H1 (cell line): ENCODE results near the gene LCNL1. TPM values are rescaled to one million over a fixed set of nuclear protein-coding genes. Genes with fewer than 3 reads are reported as not detected.

Experiments
- CTCF ChIA-PET: fragments of 300-600 bp; sonication (Branson Sonifier 250); formaldehyde crosslinking; loops from one replicate; lab custom pipeline; 2021; ENCODE audit not compliant: partially characterized antibody; lab: Charles Lee
- POLR2A ChIA-PET: fragments of 300-600 bp; sonication (Branson Sonifier 250); formaldehyde crosslinking; loops from one replicate; lab custom pipeline; 2021; ENCODE audit warnings: inconsistent platforms; ENCODE audit not compliant: partially characterized antibody; lab: Charles Lee
- DNase-seq, 2 experiments: peaks; one replicate each; pipeline versions ENCODE4 v3.0.0 to v3.0.0-alpha.2; 2010 to 2022; ENCODE audit warnings: low spot score in 2 of 2, low read depth in 1 of 2, mixed read lengths in 1 of 2
- FAIRE-seq: peaks from 2 replicates; lab custom pipeline; 2011; peaks lifted over from hg19 to GRCh38; lab: Jason Lieb, UNC
- H2AFZ ChIP-seq: 2 replicates; pipeline ENCODE4 v1.8.1; 2012; ENCODE audit warnings: low read length, inconsistent platforms
- H2AK5ac ChIP-seq: 2 replicates; pipeline ENCODE4 v1.6.1; 2013; ENCODE audit warnings: low read depth, low read length
- H2BK120ac ChIP-seq: replicated peaks from 2 replicates; pipeline ENCODE3; 2013; ENCODE audit warnings: low read depth, low read length, inconsistent platforms
- H2BK12ac ChIP-seq: 2 replicates; pipeline ENCODE4 v1.6.1; 2013; ENCODE audit warnings: low read depth, low read length
- H2BK15ac ChIP-seq: 2 replicates; pipeline ENCODE4 v1.6.1; 2013; ENCODE audit warnings: low read length
- H2BK20ac ChIP-seq: 2 replicates; pipeline ENCODE4 v1.6.1; 2013; ENCODE audit warnings: low read length
- H2BK5ac ChIP-seq: 2 replicates; pipeline ENCODE4 v1.6.1; 2013; ENCODE audit warnings: low read depth, low read length
- H3K14ac ChIP-seq: 2 replicates; pipeline ENCODE4 v1.6.1; 2013; ENCODE audit warnings: inconsistent platforms; ENCODE audit not compliant: insufficient read length
- H3K18ac ChIP-seq: 2 replicates; pipeline ENCODE4 v1.6.1; 2013; ENCODE audit warnings: low read length; ENCODE audit errors: extremely low read depth
- H3K23ac ChIP-seq: 2 replicates; pipeline ENCODE4 v1.6.1; 2013; ENCODE audit warnings: inconsistent platforms; ENCODE audit not compliant: insufficient read length
- H3K23me2 ChIP-seq: 2 replicates; pipeline ENCODE4 v1.6.1; 2013; ENCODE audit warnings: low read depth, low read length
- H3K27ac ChIP-seq: 2 replicates; pipeline ENCODE4 v1.6.1; 2011; ENCODE audit warnings: low read depth, low read length, inconsistent platforms
- H3K27me3 ChIP-seq, 4 experiments: replicated peaks in 1 of 4; 1 replicate in 1 of 4; 2 replicates in 3 of 4; pipeline versions ENCODE4 v1.6.1 to v1.8.1; 2011 to 2013; ENCODE audit warnings: low read length in 3 of 4, mild to moderate bottlenecking in 3 of 4, inconsistent platforms in 2 of 4, mixed read lengths in 2 of 4, moderate library complexity in 1 of 4; ENCODE audit not compliant: control insufficient read depth in 3 of 4, insufficient read depth in 3 of 4; ENCODE audit errors: extremely low read depth in 1 of 4
- H3K36me3 ChIP-seq, 4 experiments: 2 replicates each; pipeline versions ENCODE4 v1.6.1 to v1.8.1; 2011 to 2013; ENCODE audit warnings: mild to moderate bottlenecking in 4 of 4, low read length in 3 of 4, moderate library complexity in 2 of 4, control low read depth in 1 of 4, inconsistent platforms in 1 of 4; ENCODE audit not compliant: insufficient read depth in 4 of 4, control insufficient read depth in 2 of 4
- H3K4ac ChIP-seq: replicated peaks from 2 replicates; pipeline ENCODE3; 2013; ENCODE audit warnings: low read length, low read depth, mixed read lengths, inconsistent platforms; ENCODE audit not compliant: insufficient read length
- H3K4me1 ChIP-seq, 4 experiments: replicated peaks in 1 of 4; 1 replicate in 1 of 4; 2 replicates in 3 of 4; pipeline versions ENCODE4 v1.6.1 to v1.8.1; 2011 to 2013; ENCODE audit warnings: low read length in 3 of 4, inconsistent platforms in 2 of 4, mixed read lengths in 1 of 4; ENCODE audit not compliant: insufficient read depth in 4 of 4, control insufficient read depth in 3 of 4
- H3K4me2 ChIP-seq, 2 experiments: 2 replicates each; pipeline versions ENCODE4 v1.6.1 to v1.8.1; 2011 to 2013; ENCODE audit warnings: low read depth in 2 of 2, low read length in 2 of 2, control low read depth in 1 of 2, inconsistent platforms in 1 of 2, mild to moderate bottlenecking in 1 of 2; ENCODE audit not compliant: insufficient read depth in 1 of 2
- H3K4me3 ChIP-seq, 4 experiments: fragments of 200-600, 300-600 bp in 1 of 4; sonication (generic), shearing (Covaris generic), sonication (Bioruptor Twin) in 1 of 4; 2 replicates each; pipeline versions ENCODE4 v1.5.1 to v1.8.1; 2011 to 2016; ENCODE audit warnings: low read length in 4 of 4, low read depth in 3 of 4, control low read depth in 2 of 4, inconsistent platforms in 2 of 4, mild to moderate bottlenecking in 2 of 4, mixed read lengths in 1 of 4, moderate library complexity in 1 of 4; ENCODE audit not compliant: insufficient read depth in 2 of 4; ENCODE audit errors: extremely low read depth in 1 of 4
- H3K56ac ChIP-seq: replicated peaks from 2 replicates; pipeline ENCODE3; 2013; ENCODE audit warnings: low read depth, mild to moderate bottlenecking, mixed read lengths, low read length, inconsistent platforms; ENCODE audit not compliant: insufficient read length
- H3K79me1 ChIP-seq: 2 replicates; pipeline ENCODE4 v1.6.1; 2013; ENCODE audit warnings: low read depth, low read length, control low read depth
- H3K79me2 ChIP-seq, 2 experiments: 2 replicates each; pipeline versions ENCODE4 v1.6.1 to v1.8.1; 2012 to 2013; ENCODE audit warnings: low read length in 2 of 2, mild to moderate bottlenecking in 2 of 2, inconsistent platforms in 1 of 2; ENCODE audit not compliant: insufficient read depth in 2 of 2, control insufficient read depth in 1 of 2
- H3K9ac ChIP-seq, 4 experiments: replicated peaks in 1 of 4; 1 replicate in 1 of 4; 2 replicates in 3 of 4; pipeline versions ENCODE4 v1.6.1 to v1.8.1; 2011 to 2013; ENCODE audit warnings: low read depth in 3 of 4, low read length in 3 of 4, control low read depth in 2 of 4, mild to moderate bottlenecking in 2 of 4, moderate library complexity in 2 of 4, inconsistent platforms in 1 of 4; ENCODE audit errors: extremely low read depth in 1 of 4
- H3K9me3 ChIP-seq, 2 experiments: 2 replicates each; pipeline versions ENCODE4 v1.6.1 to v1.8.1; 2012 to 2013; ENCODE audit warnings: mild to moderate bottlenecking in 2 of 2, moderate library complexity in 2 of 2, control low read depth in 1 of 2, inconsistent platforms in 1 of 2, low read depth in 1 of 2, low read length in 1 of 2, mixed read lengths in 1 of 2; ENCODE audit not compliant: insufficient read depth in 2 of 2
- H4K20me1 ChIP-seq, 2 experiments: replicated peaks in 1 of 2; 2 replicates each; pipeline versions ENCODE3 to v1.8.1; 2011 to 2013; ENCODE audit warnings: inconsistent platforms in 2 of 2, low read length in 2 of 2, mild to moderate bottlenecking in 1 of 2; ENCODE audit not compliant: insufficient read depth in 2 of 2, control insufficient read depth in 1 of 2
- H4K5ac ChIP-seq: 2 replicates; pipeline ENCODE4 v1.6.1; 2013; ENCODE audit warnings: low read length, low read depth, mixed read lengths, inconsistent platforms; ENCODE audit not compliant: insufficient read length
- H4K8ac ChIP-seq: 2 replicates; pipeline ENCODE4 v1.8.0; 2013; ENCODE audit warnings: mild to moderate bottlenecking, moderate library complexity, low read length, inconsistent platforms; ENCODE audit not compliant: insufficient read depth; ENCODE audit errors: extremely low read depth
- H4K91ac ChIP-seq: replicated peaks from 2 replicates; pipeline ENCODE3; 2013; ENCODE audit warnings: low read length, mixed read lengths, inconsistent platforms; ENCODE audit not compliant: insufficient read length
- CHD1 ChIP-seq: IDR thresholded peaks from 2 replicates; pipeline ENCODE4 v1.6.1; 2012; ENCODE audit warnings: low read depth, low read length, improper control_type of control experiment
- E2F6 ChIP-seq: IDR thresholded peaks from 2 replicates; pipeline ENCODE4 v1.6.1; 2012; ENCODE audit warnings: inconsistent platforms
- SIN3A ChIP-seq, 2 experiments: IDR thresholded peaks in 1 of 2; conservative IDR thresholded peaks in 1 of 2; 2 replicates each; pipeline ENCODE4 v1.6.1; 2011 to 2012; ENCODE audit warnings: low read length in 2 of 2, improper control_type of control experiment in 1 of 2, low read depth in 1 of 2, mild to moderate bottlenecking in 1 of 2
- WGBS, 2 experiments: shearing (Covaris generic) in 1 of 2; methylation state at CpG; one replicate each; pipeline versions ENCODE4 v1.1.6 to v1.1.7; 2013 to 2015; ENCODE audit warnings: low lambda C conversion rate in 2 of 2, mixed read lengths in 2 of 2, inconsistent platforms in 1 of 2, low coverage in 1 of 2, missing lambda C conversion rate in 1 of 2; ENCODE audit not compliant: insufficient replicate concordance in 2 of 2, insufficient coverage in 1 of 2, insufficient read length in 1 of 2; ENCODE audit errors: extremely low coverage in 1 of 2, missing lambda C conversion rate in 1 of 2; 5-methylcytosine and 5-hydroxymethylcytosine counted together
- polyA plus RNA-seq, 7 experiments: library from polyadenylated mRNA; depleted of rRNA in 3 of 7; stranded (reverse) in 5 of 7; unstranded in 2 of 7; fragments of >200 nt in 5 of 7; fragments of 200-250 nt in 2 of 7; gene quantifications; 1 replicate in 5 of 7; 2 replicates in 1 of 7; 4 replicates in 1 of 7; pipeline versions ENCODE4 v1.2.1 to v1.2.3, GENCODE V29; 2011 to 2013; ENCODE audit warnings: missing spikeins in 2 of 7, mixed read lengths in 2 of 7
- total RNA-seq: library from RNA; stranded (reverse); fragmentation: NEBNext Ultra II Directional; extraction: Animal tissue kit (Norgen Biotek cat#: 25700); gene quantifications from 2 replicates; pipeline ENCODE4 v1.2.1, GENCODE V29; 2021

The LCNL1 gene
- total and polyA plus RNA-seq, 2 of the 8 experiments (the other 6 are each of a cell fraction or from before 2014, with no cell fraction given) = 0.11 TPM; not detected in 1

GRCh38 chr9:136984464-136985026 lies 1.8 kb downstream of the LCNL1 start:
- Histone ChIP-seq H3K9ac (no peak overlapping the region), H2BK15ac (no peak overlapping the region), H3K4me1 (peaks cover 0 to 4% (median 2%) of the 10 kb centered on the region in 4 experiments; a peak in 2 of 7 replicates), H3K27me3 (peaks cover 13 to 38% (median 35%) of the 10 kb centered on the region in 4 experiments), H4K5ac (no peak overlapping the region), H3K4me2 (peak overlapping the region; percentile 69 to 87), H3K23ac (no peak overlapping the region), H2AK5ac (no peak overlapping the region), H3K27ac (no peak overlapping the region), H3K14ac (no peak overlapping the region), H2BK120ac (no peak overlapping the region), H3K79me1 (no peaks in the 10 kb centered on the region), H4K20me1 (peaks cover 0 to 1% of the 10 kb centered on the region in 2 experiments), H4K8ac (no peak overlapping the region), H3K56ac (no peak overlapping the region), H4K91ac (no peak overlapping the region), H3K9me3 (no peaks in the 10 kb centered on the region), H2BK12ac (no peak overlapping the region), H3K23me2 (peaks cover 12% of the 10 kb centered on the region; the same call in 1 of the 2 replicates), H3K79me2 (no peaks in the 10 kb centered on the region), H2AFZ (no peak overlapping the region), H2BK20ac (no peak overlapping the region), H2BK5ac (no peak overlapping the region), H3K4me3 (peak overlapping the region in 2 of 4 experiments; percentile 21 to 68; a peak in 3 of 8 replicates), H3K18ac (no peak overlapping the region), H3K36me3 (no peaks in the 10 kb centered on the region), H3K4ac (no peak overlapping the region)
- peak in 1 of 2 experiments; percentile 66 for DNase-seq
- POLR2A ChIA-PET = interaction anchor here (0.5 kb wide), 1 partner anchor 151 kb away, joined by 4 read pairs; no protein-coding TSS in a partner anchor
- 64% methylated on average over 9 of the region's 29 CpGs; no CpG with 5 or more reads in 1 of the 2 experiments for whole genome bisulfite sequencing, 2 experiments
- CTCF ChIA-PET = interaction anchor here (1.0 to 2.2 kb wide), 7 partner anchors 10 to 140 kb away, joined by 3 to 9 read pairs (median 4); partner anchors contain the start of gene SAPCD2
- no peak for FAIRE-seq
- TF ChIP-seq SIN3A (conservative IDR thresholded peaks at IDR 0.05 in 1 of 2, IDR thresholded peaks at IDR 0.05 in 1 of 2; ENCODE audit: low read depth in 1 of 2, low read length in 2 of 2) = 0 out of 4 replicates have a peak, but pooled peaks of 1 of the 2 experiments have one; percentile 24
- no peak for TF ChIP-seq E2F6
- no peak for TF ChIP-seq CHD1
